Measurements from ENCODE around the gene SLX9.
"Not testable (repeated sequence)": the region's sequence is repeated elsewhere in the genome, so short reads cannot be mapped to it uniquely, and the experiment has no call there.

Gene SLX9

DNA sequence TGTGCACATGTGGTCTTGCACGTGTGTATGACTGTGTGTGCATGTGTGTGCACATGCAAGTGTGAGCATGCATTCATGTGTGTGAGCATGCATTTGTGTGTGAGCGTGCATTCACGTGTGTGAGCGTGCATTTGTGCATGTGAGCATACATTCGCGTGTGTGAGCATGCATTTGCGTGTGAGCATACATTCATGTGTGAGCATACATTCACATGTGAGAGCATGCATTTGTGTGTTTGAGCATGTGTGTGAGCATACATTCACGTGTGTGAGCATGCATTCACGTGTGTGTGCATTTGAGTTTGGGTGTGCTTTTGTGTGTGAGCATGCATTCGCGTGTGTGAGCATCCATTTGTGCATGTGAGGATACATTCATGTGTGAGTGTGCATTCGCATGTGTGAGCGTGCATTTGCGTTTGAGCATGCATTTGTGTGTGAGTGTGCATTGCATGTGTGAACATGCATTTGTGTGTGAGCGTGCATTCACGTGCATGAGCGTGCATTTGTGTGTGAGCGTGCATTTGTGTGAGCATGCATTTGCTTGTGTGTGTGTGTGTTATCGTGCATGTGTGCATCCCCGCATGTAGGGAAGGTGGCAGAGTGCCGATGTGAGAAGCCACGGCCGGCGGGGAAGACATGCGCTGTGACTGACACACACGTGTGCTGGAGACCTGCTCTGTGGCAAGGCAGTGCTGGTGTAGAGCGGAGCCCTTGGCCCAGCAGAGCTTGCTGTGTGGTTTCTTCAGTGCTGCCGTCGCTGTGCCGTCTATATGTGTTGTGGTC is 37.4 kb upstream of the SLX9 start:
- DNase-seq, result no peak

DNA sequence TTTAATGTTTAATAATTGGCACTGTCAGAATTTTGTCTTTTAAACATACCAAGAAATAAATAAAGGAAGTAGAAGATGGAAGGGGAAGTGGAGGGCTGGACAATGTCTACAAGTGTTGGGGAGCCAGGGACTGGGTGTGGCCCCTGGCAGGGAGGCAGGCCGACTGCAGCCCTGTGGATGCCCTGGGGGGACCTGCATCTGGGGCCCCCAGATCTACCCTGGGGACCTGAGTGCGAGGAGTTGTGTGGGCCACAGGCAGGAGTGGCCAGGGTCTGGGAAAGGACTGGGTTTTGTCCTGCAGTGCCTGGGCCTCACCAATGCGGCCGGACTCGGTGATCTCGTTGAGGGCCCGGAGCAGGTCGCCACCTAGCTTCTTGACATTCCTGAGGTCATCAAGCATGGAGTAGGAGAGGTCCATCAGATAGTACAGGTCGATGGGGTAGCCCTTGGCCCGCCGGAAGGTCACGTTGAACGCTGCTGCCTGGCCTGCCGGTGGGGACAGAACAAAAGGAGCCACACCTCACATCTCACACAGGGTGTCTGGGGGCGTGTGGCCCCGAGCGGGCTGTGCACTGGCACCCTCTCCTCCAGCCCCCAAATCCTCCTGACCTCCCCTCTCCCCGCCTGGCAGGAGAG is 36.7 kb upstream of the SLX9 start:
- DNase-seq, result no peak

GRCh38 chr21:44903689-44904088 is 36.1 kb upstream of the SLX9 start:
- no peak for DNase-seq

GRCh38 chr21:44904141-44904923 is 35.5 kb upstream of the SLX9 start:
- DNase-seq, result no peak

GRCh38 chr21:44905016-44905727 is 34.7 kb upstream of the SLX9 start:
- no peak for DNase-seq

- DNase-seq, result no peak
These were observed 34.1 kb upstream of the SLX9 start for GRCh38 chr21:44905728-44906090.

GRCh38 chr21:44907225-44907965 is 32.4 kb upstream of the SLX9 start:
- DNase-seq, result no peak

DNA sequence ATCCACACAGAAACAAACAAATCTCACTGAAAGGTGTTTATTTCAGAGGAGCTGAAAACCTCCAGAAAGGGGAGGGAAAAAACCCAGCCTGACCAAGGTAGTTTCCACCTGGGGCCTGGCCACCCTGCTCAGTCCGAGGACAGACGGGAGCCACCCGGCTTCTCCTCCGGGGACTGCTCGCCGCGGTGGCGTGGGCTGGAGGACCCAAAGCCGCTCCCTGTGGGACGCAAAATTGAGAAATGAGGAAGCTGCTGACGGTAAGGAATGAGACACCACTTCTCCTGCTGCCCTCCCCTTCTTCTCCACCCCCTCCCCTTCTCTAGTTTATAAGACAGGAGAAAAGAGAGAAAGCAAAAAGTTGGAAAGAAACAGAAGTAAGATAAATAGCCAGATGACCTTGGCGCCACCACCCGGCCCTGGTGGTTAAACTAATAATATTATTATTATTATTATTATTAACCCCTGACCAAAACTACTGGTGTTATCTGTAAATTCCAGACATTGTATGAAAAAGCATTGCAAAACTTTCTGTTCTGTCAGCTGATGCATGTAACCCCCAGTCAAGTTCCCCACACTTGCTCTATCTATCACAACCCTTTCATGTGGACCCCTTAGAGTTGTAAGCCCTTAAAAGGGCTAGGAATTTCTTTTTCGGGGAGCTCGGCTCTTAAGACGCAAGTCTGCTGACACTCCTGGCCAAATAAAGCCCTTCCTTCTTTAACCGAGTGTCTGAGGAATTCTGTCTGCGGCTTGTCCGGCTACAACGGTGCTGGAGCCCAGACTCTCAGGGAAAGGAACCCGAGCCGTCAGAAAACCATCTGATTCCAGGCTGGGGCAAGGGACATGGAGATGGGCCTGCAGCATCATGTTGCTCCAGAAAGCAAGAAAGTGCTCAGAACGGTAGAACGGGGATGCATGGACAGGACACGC is 31.6 kb upstream of the SLX9 start:
- DNase-seq, result no peak

- no peak for DNase-seq
These were observed 30.9 kb upstream of the SLX9 start for GRCh38 chr21:44908908-44909307.

DNA sequence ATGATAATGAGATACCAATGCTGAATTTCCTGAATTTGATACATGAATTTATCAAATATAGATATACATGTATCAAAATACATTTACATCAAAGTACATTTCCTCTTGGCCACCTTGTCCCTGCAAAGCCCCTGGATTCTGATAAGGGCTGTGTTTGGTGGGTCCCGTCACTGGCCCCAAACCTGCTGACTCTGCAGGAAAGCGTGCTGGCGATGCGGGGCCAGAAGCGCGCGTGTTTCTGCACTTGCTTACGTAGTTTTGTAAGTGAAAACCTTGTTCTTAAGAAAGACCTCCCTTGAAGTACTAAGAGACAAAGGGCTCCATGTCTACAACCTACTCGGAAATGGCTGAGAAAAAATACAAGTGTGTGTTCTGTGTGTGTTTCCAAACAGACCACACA is 30.1 kb upstream of the SLX9 start:
- DNase-seq, result no peak

- no peak for DNase-seq
These were observed 29.4 kb upstream of the SLX9 start for GRCh38 chr21:44910229-44911067.

GRCh38 chr21:44911068-44911383 is 28.8 kb upstream of the SLX9 start:
- no peak for DNase-seq

DNA sequence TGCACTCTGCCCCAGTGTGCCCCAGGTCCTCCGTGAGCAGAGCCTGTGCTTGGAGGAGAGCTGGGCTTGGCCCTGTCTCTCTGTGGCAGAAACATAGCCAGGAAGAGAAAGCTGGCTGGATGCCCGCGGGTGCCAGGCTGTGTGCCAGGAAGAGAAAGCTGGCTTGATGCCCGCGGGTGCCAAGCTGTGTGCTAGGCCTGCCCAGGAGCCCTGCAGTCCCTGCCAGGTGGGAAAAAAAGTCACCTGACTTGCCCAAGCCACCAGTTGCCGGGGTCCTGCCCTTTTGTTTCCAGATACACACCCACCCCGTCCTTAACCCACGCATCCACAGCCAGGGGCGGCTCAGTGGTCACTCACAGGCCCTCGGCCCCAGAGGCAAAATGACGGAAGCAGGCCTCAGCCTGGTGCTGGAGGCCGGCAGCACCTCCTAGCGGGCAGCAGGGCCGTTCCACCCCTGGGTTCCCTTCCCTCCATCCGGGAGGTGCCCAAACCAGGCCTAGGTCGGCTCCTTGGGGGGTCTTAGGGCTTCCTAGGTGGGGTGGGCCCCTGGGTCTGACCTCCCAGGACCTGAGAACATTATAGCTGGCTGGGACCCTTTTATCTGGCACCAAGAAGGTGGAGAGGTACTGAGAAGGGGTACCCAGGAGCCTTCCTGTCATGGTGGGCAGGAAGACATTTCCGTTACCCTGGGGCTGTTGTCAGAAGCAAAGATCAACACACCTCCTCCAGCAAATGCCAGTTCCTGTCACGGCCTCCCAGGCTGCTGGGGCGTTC is 28.3 kb upstream of the SLX9 start:
- DNase-seq, result peak; percentile 57

DNA sequence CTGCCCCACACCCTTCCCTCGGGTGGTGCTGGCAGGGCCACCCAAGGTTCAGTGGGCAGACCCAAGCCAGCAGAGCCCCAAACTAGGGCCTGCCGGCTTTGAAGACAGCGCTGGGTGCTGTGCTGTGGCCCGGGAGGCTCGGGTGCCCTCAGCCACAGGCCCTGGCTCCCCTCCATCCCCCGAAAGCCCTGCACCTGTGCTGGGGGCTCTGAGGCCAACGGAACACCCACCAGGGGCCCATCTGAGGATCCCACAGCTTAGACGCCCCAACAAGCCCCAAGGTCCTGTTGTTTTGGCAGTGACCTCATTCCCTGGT is 27.7 kb upstream of the SLX9 start:
- DNase-seq, result no peak

DNA sequence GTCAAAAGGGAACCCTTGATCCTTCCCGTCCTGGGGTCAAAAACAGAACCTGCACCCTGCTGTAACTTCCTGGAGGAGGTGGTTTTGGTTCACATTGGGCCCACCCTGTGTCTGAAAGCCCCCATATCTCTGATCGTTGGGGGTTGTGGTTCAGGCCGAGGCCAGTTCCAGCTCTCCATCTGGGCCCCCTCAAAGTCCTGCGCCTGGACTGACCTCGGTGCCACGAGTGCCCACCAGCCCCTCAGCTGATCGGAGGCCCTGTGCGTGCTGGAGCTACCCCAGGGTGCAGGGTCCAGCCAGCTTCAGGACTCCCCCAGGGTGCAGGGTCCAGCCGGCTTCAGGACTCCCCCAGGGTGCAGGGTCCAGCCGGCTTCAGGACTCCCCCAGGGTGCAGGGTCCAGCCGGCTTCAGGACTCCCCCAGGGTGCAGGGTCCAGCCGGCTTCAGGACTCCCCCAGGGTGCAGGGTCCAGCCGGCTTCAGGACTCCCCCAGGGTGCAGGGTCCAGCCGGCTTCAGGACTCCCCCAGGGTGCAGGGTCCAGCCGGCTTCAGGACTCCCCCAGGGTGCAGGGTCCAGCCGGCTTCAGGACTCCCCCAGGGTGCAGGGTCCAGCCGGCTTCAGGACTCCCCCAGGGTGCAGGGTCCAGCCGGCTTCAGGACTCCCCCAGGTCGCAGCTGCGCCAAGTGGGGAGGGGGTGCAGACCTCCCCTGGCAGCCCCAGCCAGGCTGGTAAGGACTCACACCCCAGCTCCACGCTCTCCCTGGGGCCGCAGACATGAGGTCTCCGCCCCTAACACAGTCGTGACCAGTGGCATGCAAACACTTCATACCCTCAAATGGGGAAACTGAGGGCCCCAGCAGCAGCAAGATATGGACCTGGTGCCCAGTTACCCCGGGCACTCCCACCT is 27.1 kb upstream of the SLX9 start:
- not testable (repeated sequence) for DNase-seq

GRCh38 chr21:44913425-44914175 is 26.2 kb upstream of the SLX9 start:
- DNase-seq, result no peak

DNA sequence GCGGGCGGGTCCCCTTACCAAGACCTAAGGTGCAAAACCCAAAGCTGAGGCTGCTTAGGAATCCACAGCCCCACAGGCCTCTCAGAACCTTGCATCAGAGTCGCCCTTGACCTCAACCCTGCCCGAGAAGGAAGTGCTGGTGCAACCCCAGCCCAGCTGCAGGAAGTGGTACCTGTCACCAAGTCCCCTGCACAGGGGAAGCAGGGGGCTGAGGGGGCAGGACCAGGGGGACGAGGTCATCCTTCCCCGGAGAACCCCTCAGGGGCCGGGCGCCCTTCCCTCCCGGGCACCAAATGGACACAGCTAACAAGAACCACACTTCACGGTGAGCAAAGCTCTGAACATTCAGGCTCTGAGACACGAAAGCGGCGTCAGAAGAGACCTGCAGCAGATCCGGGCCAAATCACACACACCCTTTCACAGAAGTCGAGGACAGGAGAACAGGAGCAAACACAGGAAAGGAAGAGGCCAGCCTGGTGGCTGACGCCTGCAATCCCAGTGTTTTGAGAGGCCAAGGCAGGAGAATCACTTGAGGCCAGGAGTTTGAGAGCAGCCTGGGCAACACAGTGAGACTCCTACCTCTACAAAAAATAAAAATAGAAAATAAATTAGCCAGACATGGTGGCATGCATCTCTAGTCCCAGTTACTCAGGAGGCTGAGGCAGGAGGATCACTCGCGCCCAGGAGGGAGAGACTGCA is 25.5 kb upstream of the SLX9 start:
- no peak for DNase-seq

All from activated naive CD4-positive, alpha-beta T cell treated with anti-CD3 and anti-CD28 coated beads, Interleukin-2, amount 50 U/mL, for 16 hours (primary cell).